Measurements from ENCODE around the gene SPATA16. TPM values are rescaled to one million over a fixed set of nuclear protein-coding genes. Genes with fewer than 3 reads are reported as not detected.

Gene SPATA16
- total RNA-seq, 4 donors from 2014 or later = not detected

- DNase-seq = no peak
- TF ChIP-seq POLR2A (IDR thresholded peaks at IDR 0.05) (no peak), CTCF (IDR thresholded peaks at IDR 0.05) (no peak)
- Histone ChIP-seq H3K27me3 (no peaks in the 10 kb centered on the region), H3K4me3 (replicated peaks in 1 of 3) (no peak overlapping the region), H3K27ac (no peak overlapping the region), H3K9me3 (no peaks in the 10 kb centered on the region), H3K4me1 (no peaks in the 10 kb centered on the region), H3K36me3 (no peaks in the 10 kb centered on the region)
- 70 to 73% methylated on average over 3 of the region's 3 CpGs for WGBS, 2 donors
- intact Hi-C loops (cut with DNase I) = no loop called here
Observed at GRCh38 chr3:173007079-173007723, 133.8 kb downstream of the SPATA16 start.

GRCh38 chr3:173006006-173006405 is 135.0 kb downstream of the SPATA16 start:
- Histone ChIP-seq H3K27ac (no peak overlapping the region), H3K4me3 (replicated peaks in 1 of 3) (no peak overlapping the region), H3K4me1 (no peaks in the 10 kb centered on the region), H3K36me3 (no peaks in the 10 kb centered on the region), H3K9me3 (no peaks in the 10 kb centered on the region), H3K27me3 (no peaks in the 10 kb centered on the region)
- DNase-seq = no peak
- TF ChIP-seq POLR2A (IDR thresholded peaks at IDR 0.05) (no peak), CTCF (IDR thresholded peaks at IDR 0.05) (no peak)
- intact Hi-C loops (cut with DNase I) = no loop called here

- Histone ChIP-seq H3K4me1 (no peaks in the 10 kb centered on the region), H3K4me3 (replicated peaks in 1 of 3) (no peak overlapping the region), H3K27ac (no peak overlapping the region), H3K9me3 (no peaks in the 10 kb centered on the region), H3K36me3 (no peaks in the 10 kb centered on the region), H3K27me3 (no peaks in the 10 kb centered on the region)
- intact Hi-C loops (cut with DNase I) = no loop called here
- 88 to 89% methylated on average over 6 of the region's 6 CpGs for WGBS, 2 donors
- TF ChIP-seq CTCF (IDR thresholded peaks at IDR 0.05) (no peak), POLR2A (IDR thresholded peaks at IDR 0.05) (no peak)
- DNase-seq = no peak
Observed at GRCh38 chr3:173004681-173005080, 136.4 kb downstream of the SPATA16 start.

GRCh38 chr3:173003956-173004355 is 137.1 kb downstream of the SPATA16 start:
- TF ChIP-seq CTCF (IDR thresholded peaks at IDR 0.05) (no peak), POLR2A (IDR thresholded peaks at IDR 0.05) (no peak)
- Histone ChIP-seq H3K4me3 (replicated peaks in 1 of 3) (no peak overlapping the region), H3K9me3 (no peaks in the 10 kb centered on the region), H3K4me1 (no peaks in the 10 kb centered on the region), H3K27me3 (no peaks in the 10 kb centered on the region), H3K36me3 (no peaks in the 10 kb centered on the region), H3K27ac (no peak overlapping the region)
- intact Hi-C loops (cut with DNase I) = no loop called here
- 78 to 82% methylated on average over 3 of the region's 3 CpGs for WGBS, 2 donors
- no peak for DNase-seq

- DNase-seq = no peak
- intact Hi-C loops (cut with DNase I) = no loop called here
- no peaks in the 10 kb centered on the region for H3K9me3 ChIP-seq
- H3K4me1 ChIP-seq = no peaks in the 10 kb centered on the region
- no peak overlapping the region for H3K4me3 ChIP-seq (replicated peaks in 1 of 3)
- H3K27me3 ChIP-seq = no peaks in the 10 kb centered on the region
- TF ChIP-seq CTCF (IDR thresholded peaks at IDR 0.05) = no peak
- no peak for TF ChIP-seq POLR2A (IDR thresholded peaks at IDR 0.05)
- no peak overlapping the region for H3K27ac ChIP-seq
- H3K36me3 ChIP-seq = no peaks in the 10 kb centered on the region
- 91 to 95% methylated on average over 2 of the region's 2 CpGs for WGBS, 2 donors
Observed at GRCh38 chr3:173003471-173003870, 137.6 kb downstream of the SPATA16 start.

All from thyroid gland (tissue), 4 donors.